SKM-1 (cell line): ENCODE data around the gene NRXN3.

Experiments
- DNase-seq: peaks from one replicate; lab custom pipeline; 2025; ENCODE audit not compliant: unreplicated experiment; lab: John Stamatoyannopoulos, UW

The NRXN3 gene

GRCh38 chr14:79904497-79904896 is 1734.3 kb downstream of the NRXN3 start:
- DNase-seq = no peak

GRCh38 chr14:79906994-79907393 is 1736.8 kb downstream of the NRXN3 start:
- no peak for DNase-seq

DNA sequence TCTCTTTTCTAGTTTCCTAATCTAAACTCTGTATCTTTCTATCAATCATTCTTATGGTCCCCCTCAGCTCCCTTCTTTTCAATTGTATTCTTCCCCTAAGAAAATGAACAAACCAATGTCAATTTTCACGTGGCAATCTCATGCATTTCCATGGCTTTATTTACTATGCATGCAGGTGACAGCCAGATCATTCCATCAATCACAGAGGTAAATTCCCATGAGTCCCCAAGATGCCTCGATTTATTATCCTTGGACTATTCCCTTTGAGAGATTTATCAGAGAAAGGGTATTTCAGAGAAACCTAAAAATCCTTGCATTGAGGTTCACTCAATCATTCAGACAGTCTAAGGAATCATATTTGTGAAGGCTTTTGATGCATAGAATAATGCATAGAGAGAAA is 1739.9 kb downstream of the NRXN3 start:
- no peak for DNase-seq

GRCh38 chr14:79911744-79912143 is 1741.6 kb downstream of the NRXN3 start:
- DNase-seq = no peak

- no peak for DNase-seq
Measured at GRCh38 chr14:79914595-79914994, 1744.4 kb downstream of the NRXN3 start.

DNA sequence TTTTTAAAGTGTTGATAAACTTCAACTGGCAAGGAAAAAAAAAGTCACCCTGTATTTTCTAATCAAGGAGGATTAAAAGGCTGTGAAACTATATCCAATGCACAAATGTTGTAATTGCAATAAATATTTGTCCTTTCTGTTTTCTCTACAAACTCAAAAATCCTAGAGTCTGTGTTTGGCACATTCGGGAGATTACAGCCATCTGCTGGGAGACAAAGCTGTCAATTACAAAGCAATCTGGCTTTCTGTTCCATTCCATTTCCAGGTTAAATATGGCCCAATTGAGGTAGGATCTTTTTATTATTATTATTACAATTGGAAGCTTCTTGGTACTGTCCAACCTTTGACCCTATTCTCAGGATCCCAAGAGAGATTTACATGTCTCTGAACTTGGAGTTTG is 1745.2 kb downstream of the NRXN3 start:
- DNase-seq = no peak

- no peak for DNase-seq
Measured at GRCh38 chr14:79916281-79916680, 1746.1 kb downstream of the NRXN3 start.

DNA sequence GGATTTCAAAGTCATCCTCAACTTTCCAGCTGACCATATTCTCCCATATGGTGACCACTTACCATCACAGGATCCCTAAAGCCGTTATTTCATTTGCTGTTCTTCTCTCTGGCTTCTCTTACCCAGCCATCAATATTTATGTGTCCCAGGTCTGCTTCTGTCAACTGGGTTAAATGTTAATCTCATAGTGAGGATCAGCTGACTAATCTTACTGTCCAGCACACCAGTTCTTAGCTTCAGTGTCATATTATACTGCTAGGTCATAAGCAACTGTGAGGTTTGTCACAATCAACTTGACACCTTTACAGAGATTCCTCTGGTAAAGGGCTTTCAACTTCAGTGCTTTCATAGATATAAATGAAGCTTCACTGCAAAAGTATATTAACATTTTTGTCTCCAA is 1746.7 kb downstream of the NRXN3 start:
- no peak for DNase-seq
